GM23338 (cell line): ENCODE data around the gene LAMC2. TPM values are rescaled to one million over a fixed set of nuclear protein-coding genes. Genes with fewer than 3 reads are reported as not detected.

Experiments
- ATAC-seq: fragments of 200-7000 bp; cut with Tn5 transposase; 3 replicates; pipeline ENCODE4 v1.9.1; 2020
- DNase-seq: peaks from one replicate; pipeline ENCODE4 v3.0.0-alpha.2; 2015; ENCODE audit warnings: low spot score
- H2AFZ ChIP-seq: fragments of 200-600 bp; sonication (generic); 2 replicates; pipeline ENCODE4 v1.8.0; 2016; ENCODE audit warnings: antibody characterized with exemption, mild to moderate bottlenecking, moderate library complexity
- H3F3A ChIP-seq: fragments of 200-600 bp; sonication (generic); replicated peaks from 2 replicates; pipeline ENCODE4 v1.8.0; 2017; ENCODE audit warnings: antibody characterized with exemption, mixed run types, low read depth
- H3K27ac ChIP-seq: fragments of 200-600 bp; sonication (generic); 2 replicates; pipeline ENCODE4 v1.6.1; 2016; ENCODE audit warnings: low read depth
- H3K27me3 ChIP-seq: fragments of 200-600 bp; sonication (generic); 2 replicates; pipeline ENCODE4 v1.8.0; 2016; ENCODE audit warnings: mild to moderate bottlenecking, mixed run types, moderate library complexity; ENCODE audit not compliant: insufficient read depth
- H3K36me3 ChIP-seq: fragments of 200-600 bp; sonication (generic); 2 replicates; pipeline ENCODE4 v1.8.0; 2016; ENCODE audit warnings: mild to moderate bottlenecking; ENCODE audit not compliant: insufficient read depth
- H3K4me1 ChIP-seq: fragments of 200-600 bp; sonication (generic); 2 replicates; pipeline ENCODE4 v1.8.0; 2016; ENCODE audit warnings: mild to moderate bottlenecking, moderate library complexity; ENCODE audit not compliant: insufficient read depth
- H3K4me2 ChIP-seq: fragments of 200-600 bp; sonication (generic); 2 replicates; pipeline ENCODE4 v1.7.1; 2017; ENCODE audit warnings: mixed run types
- H3K4me3 ChIP-seq: fragments of 200-600 bp; sonication (generic); 2 replicates; pipeline ENCODE4 v1.6.1; 2016; ENCODE audit warnings: mixed run types
- H3K79me2 ChIP-seq: fragments of 200-600 bp; sonication (generic); replicated peaks from 2 replicates; pipeline ENCODE4 v1.8.0; 2017; ENCODE audit warnings: mild to moderate bottlenecking; ENCODE audit not compliant: insufficient read depth
- H3K9me2 ChIP-seq: fragments of 200-600 bp; sonication (generic); 2 replicates; pipeline ENCODE4 v1.8.0; 2017; ENCODE audit not compliant: insufficient read depth
- H4K20me1 ChIP-seq: fragments of 200-600 bp; sonication (generic); replicated peaks from 2 replicates; pipeline ENCODE4 v1.8.0; 2017; ENCODE audit warnings: mild to moderate bottlenecking; ENCODE audit not compliant: insufficient read depth
- H3K27ac Mint-ChIP-seq: 2 replicates; pipeline ENCODE4 v1.8.0; 2020; ENCODE audit warnings: inconsistent platforms, mild to moderate bottlenecking, moderate library complexity, mixed read lengths
- H3K27me3 Mint-ChIP-seq: 3 replicates; pipeline ENCODE4 v1.8.0; 2022; ENCODE audit warnings: low read depth, mild to moderate bottlenecking, moderate library complexity, mixed read lengths, inconsistent platforms; ENCODE audit not compliant: insufficient read depth, poor library complexity
- H3K36me3 Mint-ChIP-seq: 3 replicates; pipeline ENCODE4 v1.8.0; 2021; ENCODE audit warnings: low read depth, mild to moderate bottlenecking, inconsistent platforms, moderate library complexity, mixed read lengths
- H3K4me1 Mint-ChIP-seq: 3 replicates; pipeline ENCODE4 v1.8.0; 2020; ENCODE audit warnings: mild to moderate bottlenecking, inconsistent platforms, mixed read lengths
- H3K4me3 Mint-ChIP-seq: 3 replicates; pipeline ENCODE4 v1.8.0; 2021; ENCODE audit warnings: moderate library complexity, mild to moderate bottlenecking, inconsistent platforms, mixed read lengths
- H3K9me3 Mint-ChIP-seq: 3 replicates; pipeline ENCODE4 v1.8.0; 2020; ENCODE audit warnings: moderate library complexity, mild to moderate bottlenecking, inconsistent platforms, mixed read lengths
- CREB1 ChIP-seq: fragments of 250-450 bp; sonication (Bioruptor Pico); IDR thresholded peaks from 2 replicates; pipeline ENCODE4 v1.5.0; 2020; ENCODE audit warnings: low read depth, mild to moderate bottlenecking, moderate library complexity
- CTCF ChIP-seq, 2 experiments: fragments of 200-600 bp in 1 of 2; sonication (generic) in 1 of 2; conservative IDR thresholded peaks; 2 replicates each; pipeline versions ENCODE4 v1.5.1 to v1.6.1; 2016 to 2017; ENCODE audit warnings: antibody characterized with exemption in 2 of 2, low read depth in 2 of 2, mild to moderate bottlenecking in 2 of 2, moderate library complexity in 1 of 2
- ETS1 ChIP-seq: IDR thresholded peaks from 2 replicates; pipeline ENCODE4 v1.6.1; 2016; ENCODE audit warnings: antibody characterized with exemption
- EZH2 ChIP-seq: fragments of 200-600 bp; sonication (generic); IDR thresholded peaks from one replicate; pipeline ENCODE4 v1.8.0; 2017; ENCODE audit warnings: antibody characterized with exemption, mild to moderate bottlenecking, low read depth; ENCODE audit not compliant: unreplicated experiment
- EZH2phosphoT487 ChIP-seq: fragments of 200-600 bp; sonication (generic); IDR thresholded peaks from one replicate; pipeline ENCODE4 v1.8.1; 2018; ENCODE audit warnings: antibody characterized with exemption; ENCODE audit not compliant: unreplicated experiment
- JUNB ChIP-seq: IDR thresholded peaks from one replicate; pipeline ENCODE4 v1.6.1; 2016; ENCODE audit warnings: antibody characterized with exemption; ENCODE audit not compliant: unreplicated experiment
- NANOG ChIP-seq: IDR thresholded peaks from 2 replicates; pipeline ENCODE4 v1.6.1; 2016; ENCODE audit warnings: antibody characterized with exemption, borderline replicate concordance
- ZNF114 ChIP-seq: fragments of 250-450 bp; sonication (Bioruptor Pico); IDR thresholded peaks from 2 replicates; pipeline ENCODE4 v1.5.0; 2020; ENCODE audit warnings: mild to moderate bottlenecking, moderate library complexity
- ZNF331 ChIP-seq: fragments of 250-450 bp; sonication (Bioruptor Pico); IDR thresholded peaks from 2 replicates; pipeline ENCODE4 v1.5.0; 2020; ENCODE audit warnings: low read depth, mild to moderate bottlenecking, moderate library complexity
- ZNF462 ChIP-seq: fragments of 250-450 bp; sonication (Bioruptor Pico); IDR thresholded peaks from 2 replicates; pipeline ENCODE4 v1.5.0; 2020; ENCODE audit warnings: mild to moderate bottlenecking, moderate library complexity
- polyA plus RNA-seq: library from polyadenylated mRNA; unstranded; fragments of >200 nt; fragmentation: Nextera tagmentation; extraction: Ambion mirVana; gene quantifications from 2 replicates; pipeline ENCODE4 v1.2.1, GENCODE V29; 2016
- total RNA-seq: library from RNA; depleted of rRNA; stranded (reverse); fragments of >200 nt; shearing (Covaris generic); gene quantifications from 2 replicates; pipeline ENCODE4 v1.2.3, GENCODE V29; 2014

Gene LAMC2
- total and polyA plus RNA-seq, 2 experiments from 2014 or later, result 4.3 to 19.5 TPM

GRCh38 chr1:183219616-183220009, 33.5 kb downstream of the LAMC2 start (continued):
- TF ChIP-seq ZNF462 (CRISPR knock-in tag), result no peak

GRCh38 chr1:183222909-183223308, 36.8 kb downstream of the LAMC2 start:
- H3K4me1 ChIP-seq, result peaks cover 10% of the 10 kb centered on the region
- Mint-ChIP-seq H3K4me1 (peaks cover 32% of the 10 kb centered on the region), H3K36me3 (no peaks in the 10 kb centered on the region), H3K27me3 (peaks cover 5% of the 10 kb centered on the region), H3K9me3 (no peaks in the 10 kb centered on the region), H3K4me3 (no peak overlapping the region), H3K27ac (no peak overlapping the region)
- H3K4me2 ChIP-seq, result no peak overlapping the region
- H3F3A ChIP-seq, result no peaks in the 10 kb centered on the region
- H3K36me3 ChIP-seq, result no peaks in the 10 kb centered on the region
- H3K79me2 ChIP-seq, result no peaks in the 10 kb centered on the region
- H2AFZ ChIP-seq, result no peak overlapping the region
- no peaks in the 10 kb centered on the region for H3K27me3 ChIP-seq
- ATAC-seq (no peak), DNase-seq (no peak)
- H3K4me3 ChIP-seq, result no peak overlapping the region
- H3K27ac ChIP-seq, result no peak overlapping the region
- no peaks in the 10 kb centered on the region for H3K9me2 ChIP-seq
- H4K20me1 ChIP-seq, result no peaks in the 10 kb centered on the region
- TF ChIP-seq CREB1 (CRISPR knock-in tag), result no peak
- no peak for TF ChIP-seq JUNB
- no peak for TF ChIP-seq EZH2phosphoT487
- no peak for TF ChIP-seq ZNF114 (CRISPR knock-in tag)
- TF ChIP-seq EZH2, result no peak
- no peak for TF ChIP-seq NANOG
- no peak for TF ChIP-seq ZNF331 (CRISPR knock-in tag)
- TF ChIP-seq ETS1, result no peak
- no peak for TF ChIP-seq CTCF (conservative IDR thresholded peaks at IDR 0.05; ENCODE audit: low read depth in 2 of 2)
